GM21390 (cell line): Measurements from ENCODE around the gene LDLRAD2.

Experiments
- ATAC-seq: cut with Tn5 transposase; IDR thresholded peaks from one replicate; pipeline ENCODE4 v1.9.1; 2021; ENCODE audit not compliant: unreplicated experiment

Gene LDLRAD2

GRCh38 chr1:21857840-21858670, 46.0 kb downstream of the LDLRAD2 start:
- no peak for ATAC-seq

- no peak for ATAC-seq
Observed at GRCh38 chr1:21859669-21860179, 47.7 kb downstream of the LDLRAD2 start.

GRCh38 chr1:21860971-21861370, 48.9 kb downstream of the LDLRAD2 start:
- no peak for ATAC-seq

GRCh38 chr1:21861602-21862429, 49.8 kb downstream of the LDLRAD2 start:
- ATAC-seq = no peak

GRCh38 chr1:21863981-21864380, 51.9 kb downstream of the LDLRAD2 start:
- no peak for ATAC-seq

GRCh38 chr1:21864730-21865129, 52.7 kb downstream of the LDLRAD2 start:
- ATAC-seq = no peak

GRCh38 chr1:21865609-21865942, 53.5 kb downstream of the LDLRAD2 start:
- no peak for ATAC-seq

- peak; percentile 88 for ATAC-seq
Observed at GRCh38 chr1:21865943-21866706, 54.1 kb downstream of the LDLRAD2 start.

GRCh38 chr1:21866707-21867043, 54.6 kb downstream of the LDLRAD2 start:
- ATAC-seq = no peak

- no peak for ATAC-seq
Observed at GRCh38 chr1:21867451-21867996, 55.5 kb downstream of the LDLRAD2 start.

- no peak for ATAC-seq
Observed at GRCh38 chr1:21868482-21868881, 56.4 kb downstream of the LDLRAD2 start.

- ATAC-seq = no peak
Observed at GRCh38 chr1:21868941-21869454, 56.9 kb downstream of the LDLRAD2 start.

- ATAC-seq = no peak
Observed at GRCh38 chr1:21869620-21870121, 57.6 kb downstream of the LDLRAD2 start.

- no peak for ATAC-seq
Observed at GRCh38 chr1:21870611-21871010, 58.5 kb downstream of the LDLRAD2 start.

GRCh38 chr1:21871943-21872342, 59.9 kb downstream of the LDLRAD2 start:
- no peak for ATAC-seq

GRCh38 chr1:21872445-21873079, 60.5 kb downstream of the LDLRAD2 start:
- no peak for ATAC-seq

GRCh38 chr1:21873174-21873573, 61.1 kb downstream of the LDLRAD2 start:
- ATAC-seq = no peak

GRCh38 chr1:21873761-21874160, 61.7 kb downstream of the LDLRAD2 start:
- no peak for ATAC-seq

- ATAC-seq = no peak
Observed at GRCh38 chr1:21874328-21874727, 62.3 kb downstream of the LDLRAD2 start.
